Breast epithelium (tissue), 3 donors: ENCODE results near the gene SLC4A4.

Experiments
- CTCF ChIP-seq, 3 donors: fragments of 450-650 bp; IDR thresholded peaks; one replicate each; pipeline ENCODE4 v1.5.1; 2016 to 2017; ENCODE audit warnings: antibody characterized with exemption in 3 of 3, mild to moderate bottlenecking in 3 of 3, moderate library complexity in 3 of 3
- POLR2A ChIP-seq: fragments of 450-650 bp; IDR thresholded peaks from one replicate; pipeline ENCODE4 v1.6.1; 2016; ENCODE audit warnings: antibody characterized with exemption, mild to moderate bottlenecking, moderate library complexity
- POLR2AphosphoS5 ChIP-seq, 3 donors: sonication (generic); formaldehyde crosslinking; IDR thresholded peaks; one replicate each; pipeline ENCODE4 v1.6.1; 2017; ENCODE audit warnings: antibody characterized with exemption in 3 of 3

DNA sequence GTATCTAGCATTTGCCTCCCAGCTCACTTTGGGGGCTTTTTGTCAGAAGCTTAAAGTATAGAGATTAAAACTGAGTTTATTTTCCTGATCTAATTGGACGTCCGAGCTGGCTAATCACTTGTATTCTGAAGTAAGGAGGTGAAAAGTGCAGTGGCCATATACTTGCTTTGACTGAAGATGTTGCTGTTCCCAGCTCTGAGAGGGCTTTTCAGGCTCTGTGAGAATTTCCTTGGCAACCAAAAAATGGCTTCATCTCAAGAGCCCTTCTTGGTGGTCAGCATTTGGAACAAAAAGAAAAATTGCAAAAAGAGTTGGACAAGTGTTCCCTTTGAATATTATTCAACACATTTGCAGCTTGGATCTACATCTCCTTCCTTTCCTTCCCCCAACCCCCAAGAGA lies 67.0 kb downstream of the SLC4A4 start:
- TF ChIP-seq POLR2AphosphoS5 (IDR thresholded peaks at IDR 0.05) (no peak), CTCF (IDR thresholded peaks at IDR 0.05) (no peak), POLR2A (no peak)
